SU-DHL-6 (cell line): ENCODE data around the gene PLEKHA6.

Experiments used
- H2AFZ ChIP-seq: fragments of 200-600 bp; sonication (generic); 2 replicates; pipeline ENCODE4 v1.6.1; 2014; ENCODE audit warnings: low read depth, mild to moderate bottlenecking, moderate library complexity, mixed read lengths, antibody characterized with exemption, low read length; ENCODE audit not compliant: severe bottlenecking
- H3F3A ChIP-seq: fragments of 200-600 bp; shearing (Covaris generic); 2 replicates; pipeline ENCODE4 v1.6.0; 2016; ENCODE audit warnings: antibody characterized with exemption, mild to moderate bottlenecking; ENCODE audit not compliant: insufficient read depth
- H3K27ac ChIP-seq: fragments of 200-600 bp; sonication (generic); 2 replicates; pipeline ENCODE4 v1.5.1; 2016; ENCODE audit warnings: low read depth, mild to moderate bottlenecking, low read length, moderate library complexity, mixed read lengths
- H3K27me3 ChIP-seq: fragments of 200-600 bp; sonication (generic), shearing (Covaris generic); 2 replicates; pipeline ENCODE4 v1.6.0; 2014; ENCODE audit warnings: mild to moderate bottlenecking, low read length
- H3K36me3 ChIP-seq: fragments of 200-600 bp; sonication (generic); 2 replicates; pipeline ENCODE4 v1.6.1; 2014; ENCODE audit warnings: mild to moderate bottlenecking, low read length, mixed read lengths
- H3K4me2 ChIP-seq: fragments of 300-600, 200-600 bp; shearing (Covaris generic), sonication (generic); 2 replicates; pipeline ENCODE4 v1.6.0; 2014; ENCODE audit warnings: low read length, low read depth, mild to moderate bottlenecking; ENCODE audit not compliant: poor library complexity, severe bottlenecking
- H3K4me3 ChIP-seq: fragments of 200-600 bp; sonication (generic); 2 replicates; pipeline ENCODE4 v1.5.1; 2014; ENCODE audit warnings: antibody characterized with exemption, low read length, mild to moderate bottlenecking, mixed read lengths; ENCODE audit not compliant: insufficient read depth, poor library complexity, severe bottlenecking
- H3K79me2 ChIP-seq: fragments of 200-600 bp; sonication (generic); 2 replicates; pipeline ENCODE4 v1.6.1; 2014; ENCODE audit warnings: mild to moderate bottlenecking, low read length, moderate library complexity; ENCODE audit not compliant: insufficient read depth
- H3K9ac ChIP-seq: fragments of 200-600 bp; sonication (generic); 2 replicates; pipeline ENCODE4 v1.7.0; 2014; ENCODE audit warnings: mild to moderate bottlenecking, low read length
- H3K9me2 ChIP-seq: fragments of 200-600 bp; sonication (generic); replicated peaks from 2 replicates; pipeline ENCODE4 v1.6.1; 2014; ENCODE audit warnings: low read length; ENCODE audit not compliant: insufficient read depth
- H3K9me3 ChIP-seq: fragments of 200-600 bp; sonication (generic); 2 replicates; pipeline ENCODE4 v1.6.1; 2014; ENCODE audit warnings: low read length, mixed read lengths; ENCODE audit not compliant: insufficient read depth
- H4K20me1 ChIP-seq: fragments of 200-600 bp; sonication (generic); 2 replicates; pipeline ENCODE4 v1.6.1; 2014; ENCODE audit warnings: low read depth, mild to moderate bottlenecking, antibody characterized with exemption, low read length, moderate library complexity, mixed read lengths
- EZH2phosphoT487 ChIP-seq: fragments of 200-600 bp; sonication (generic), shearing (Covaris generic); conservative IDR thresholded peaks from 2 replicates; pipeline ENCODE4 v1.6.1; 2018; ENCODE audit warnings: mild to moderate bottlenecking, antibody characterized with exemption, low read length, moderate library complexity, mixed read lengths
- TF ChIP-seq, protein P1 (sequence below): fragments of 200-600 bp; sonication (generic); IDR thresholded peaks from one replicate; pipeline ENCODE4 v1.5.1; 2017; ENCODE audit warnings: antibody characterized with exemption, mild to moderate bottlenecking, low read length, moderate library complexity; ENCODE audit not compliant: insufficient read depth, poor library complexity, severe bottlenecking

PLEKHA6 gene

GRCh38 chr1:204213668-204214662, 145.8 kb downstream of the PLEKHA6 start, which contains the start of gene GOLT1A:
TSS of gene GOLT1A (minus strand) at chr1:204213988. CDS start at chr1:204213906, 82 bp downstream.
- no peaks in the 10 kb centered on the region for H3K79me2 ChIP-seq
- no peak within 1 kb of the TSS for H3K4me3 ChIP-seq
- H3K4me2 ChIP-seq: no peak within 1 kb of the TSS
- H4K20me1 ChIP-seq: no peaks in the 10 kb centered on the region
- no peaks in the 10 kb centered on the region for H3K36me3 ChIP-seq
- H3K9me3 ChIP-seq: no peaks in the 10 kb centered on the region
- no peak within 1 kb of the TSS for H3K9ac ChIP-seq
- no peaks in the 10 kb centered on the region for H3K9me2 ChIP-seq
- no peak within 1 kb of the TSS for H2AFZ ChIP-seq
- TF ChIP-seq, protein P1, sequence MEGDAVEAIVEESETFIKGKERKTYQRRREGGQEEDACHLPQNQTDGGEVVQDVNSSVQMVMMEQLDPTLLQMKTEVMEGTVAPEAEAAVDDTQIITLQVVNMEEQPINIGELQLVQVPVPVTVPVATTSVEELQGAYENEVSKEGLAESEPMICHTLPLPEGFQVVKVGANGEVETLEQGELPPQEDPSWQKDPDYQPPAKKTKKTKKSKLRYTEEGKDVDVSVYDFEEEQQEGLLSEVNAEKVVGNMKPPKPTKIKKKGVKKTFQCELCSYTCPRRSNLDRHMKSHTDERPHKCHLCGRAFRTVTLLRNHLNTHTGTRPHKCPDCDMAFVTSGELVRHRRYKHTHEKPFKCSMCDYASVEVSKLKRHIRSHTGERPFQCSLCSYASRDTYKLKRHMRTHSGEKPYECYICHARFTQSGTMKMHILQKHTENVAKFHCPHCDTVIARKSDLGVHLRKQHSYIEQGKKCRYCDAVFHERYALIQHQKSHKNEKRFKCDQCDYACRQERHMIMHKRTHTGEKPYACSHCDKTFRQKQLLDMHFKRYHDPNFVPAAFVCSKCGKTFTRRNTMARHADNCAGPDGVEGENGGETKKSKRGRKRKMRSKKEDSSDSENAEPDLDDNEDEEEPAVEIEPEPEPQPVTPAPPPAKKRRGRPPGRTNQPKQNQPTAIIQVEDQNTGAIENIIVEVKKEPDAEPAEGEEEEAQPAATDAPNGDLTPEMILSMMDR: no peak
- TF ChIP-seq EZH2phosphoT487: no peak
- H3F3A ChIP-seq: no peaks in the 10 kb centered on the region
- no peak within 1 kb of the TSS for H3K27ac ChIP-seq
- no peaks in the 10 kb centered on the region for H3K27me3 ChIP-seq

GRCh38 chr1:204212715-204213114, 147.0 kb downstream of the PLEKHA6 start:
- no peak for TF ChIP-seq EZH2phosphoT487
- TF ChIP-seq, protein P1: no peak
- H3K4me2 ChIP-seq: no peak overlapping the region
- H3K79me2 ChIP-seq: no peaks in the 10 kb centered on the region
- no peaks in the 10 kb centered on the region for H3K9me2 ChIP-seq
- H2AFZ ChIP-seq: no peak overlapping the region
- no peaks in the 10 kb centered on the region for H3K27me3 ChIP-seq
- H3K4me3 ChIP-seq: no peak overlapping the region
- H3K27ac ChIP-seq: no peak overlapping the region
- H3K36me3 ChIP-seq: no peaks in the 10 kb centered on the region
- H3F3A ChIP-seq: no peaks in the 10 kb centered on the region
- H3K9ac ChIP-seq: no peak overlapping the region
- no peaks in the 10 kb centered on the region for H3K9me3 ChIP-seq
- no peaks in the 10 kb centered on the region for H4K20me1 ChIP-seq

DNA sequence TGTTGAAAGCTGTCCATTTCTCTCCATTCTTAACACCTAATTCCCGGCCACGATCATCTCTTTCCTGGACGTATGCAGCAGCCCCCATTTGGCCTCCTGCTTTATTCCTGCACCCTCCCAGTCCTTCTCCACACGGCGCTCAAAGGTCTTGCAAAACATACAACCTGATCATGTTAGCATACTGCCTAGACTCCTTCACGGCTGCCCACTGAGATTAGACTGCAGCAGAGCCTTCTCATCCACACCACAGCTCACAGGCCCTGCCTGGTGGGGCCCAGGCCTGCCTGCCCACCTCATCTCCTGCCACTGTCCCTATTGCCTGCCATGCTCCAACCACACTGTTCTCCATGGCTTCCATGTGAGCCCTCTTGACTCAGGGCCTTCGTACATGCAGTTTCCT, 148.7 kb downstream of the PLEKHA6 start:
- Histone ChIP-seq H3K4me2 (no peak overlapping the region), H3K9ac (no peak overlapping the region), H3K27me3 (no peaks in the 10 kb centered on the region), H3K9me2 (no peaks in the 10 kb centered on the region), H3F3A (no peaks in the 10 kb centered on the region), H3K27ac (no peak overlapping the region), H3K36me3 (no peaks in the 10 kb centered on the region), H3K9me3 (no peaks in the 10 kb centered on the region), H2AFZ (no peak overlapping the region), H4K20me1 (no peaks in the 10 kb centered on the region), H3K79me2 (no peaks in the 10 kb centered on the region), H3K4me3 (no peak overlapping the region)
- TF ChIP-seq, protein P1: no peak
- TF ChIP-seq EZH2phosphoT487: no peak
